Tibial nerve (tissue), 3 donors: ENCODE data around the gene KCNA10.

Experiments
- EP300 ChIP-seq, 2 donors: sonication (generic); formaldehyde crosslinking; IDR thresholded peaks; one replicate each; pipeline ENCODE4 v1.6.1; 2017; ENCODE audit warnings: antibody characterized with exemption in 2 of 2, mild to moderate bottlenecking in 1 of 2
- POLR2A ChIP-seq, 2 donors: fragments of 450-650 bp; IDR thresholded peaks; one replicate each; pipeline ENCODE4 v1.6.1; 2017; ENCODE audit warnings: antibody characterized with exemption in 2 of 2, mild to moderate bottlenecking in 2 of 2, moderate library complexity in 2 of 2

DNA sequence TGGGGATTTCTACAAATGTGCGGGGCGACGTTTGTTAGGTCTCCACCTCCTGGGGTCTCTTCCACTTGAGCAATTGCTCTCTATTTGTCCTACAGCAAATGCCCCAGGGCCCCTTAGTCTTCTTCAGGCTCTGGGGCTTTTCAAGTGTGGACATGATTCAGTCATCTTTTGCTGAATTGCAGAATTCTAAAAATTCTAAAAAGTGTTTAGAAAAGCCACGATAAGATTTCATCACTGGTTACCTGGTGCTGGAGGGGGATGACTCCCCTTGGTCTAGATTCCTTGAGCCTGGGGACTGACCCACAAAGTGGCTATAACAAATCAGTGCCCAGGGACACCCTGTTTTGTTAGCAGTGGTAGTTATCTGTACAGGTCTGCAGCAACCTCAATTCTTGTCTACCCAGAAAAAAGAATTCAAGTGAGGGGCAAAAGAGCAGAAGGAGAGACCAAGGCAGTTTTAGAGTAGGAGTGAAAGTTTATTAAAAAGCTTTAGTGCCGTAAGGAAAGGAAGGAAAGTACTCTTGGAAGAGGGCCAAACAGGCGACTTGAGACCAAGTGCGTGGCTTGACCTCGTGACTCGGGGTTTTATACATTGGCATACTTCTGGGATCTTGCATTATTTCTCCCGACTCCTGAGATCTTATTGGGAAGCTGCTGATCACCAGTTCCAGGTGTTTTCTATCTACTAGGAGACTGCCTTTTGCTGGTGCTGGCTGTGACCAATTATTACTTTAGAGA, 42.8 kb downstream of the KCNA10 start:
- TF ChIP-seq POLR2A (IDR thresholded peaks at IDR 0.05) (no peak), EP300 (IDR thresholded peaks at IDR 0.05) (no peak)
